ENCODE data around the gene BICDL2. TPM values are rescaled to one million over a fixed set of nuclear protein-coding genes. Genes with fewer than 3 reads are reported as not detected.

Gene BICDL2
- total RNA-seq, 2 experiments from 2014 or later, result 0.77 to 0.92 TPM

- no peak for DNase-seq
- no peak for ATAC-seq
These were observed 1.5 kb upstream of the BICDL2 start for GRCh38 chr16:3038256-3038655.

GRCh38 chr16:3035972-3036725 is 595 bp downstream of the BICDL2 start:
- Mint-ChIP-seq H3K27me3 (peaks cover 68% of the 10 kb centered on the region), H3K9me3 (no peaks in the 10 kb centered on the region), H3K27ac (no peak overlapping the region), H3K4me1 (ENCODE audit: low read depth) (peaks cover 11% of the 10 kb centered on the region), H3K36me3 (ENCODE audit: low read depth) (no peaks in the 10 kb centered on the region), H3K4me3 (no peak overlapping the region)
- CTCF ChIA-PET, result interaction anchor here (0.9 to 10.2 kb wide), 5 partner anchors 12 to 113 kb away, joined by 3 to 135 read pairs (median 4); partner anchors contain the start of genes CLDN6, HCFC1R1, THOC6 and TNFRSF12A
- ATAC-seq (no peak), DNase-seq (no peak)
- no peak for TF ChIP-seq CTCF (IDR thresholded peaks at IDR 0.05)
- POLR2A ChIA-PET, result interaction anchor here (0.6 to 1.9 kb wide), 2 partner anchors 12 to 14 kb away, joined by 3 to 9 read pairs; no protein-coding TSS in a partner anchor
- intact Hi-C loops (cut with micrococcal nuclease), result no loop called here

More at GRCh38 chr16:3038256-3038655, 1.5 kb upstream of the BICDL2 start:
- Mint-ChIP-seq H3K36me3 (ENCODE audit: low read depth) (no peaks in the 10 kb centered on the region), H3K9me3 (no peaks in the 10 kb centered on the region), H3K4me3 (no peak overlapping the region), H3K27ac (no peak overlapping the region), H3K27me3 (peaks cover 65% of the 10 kb centered on the region), H3K4me1 (ENCODE audit: low read depth) (peaks cover 8% of the 10 kb centered on the region)
- ChIA-PET POLR2A (interaction anchor here (1.2 to 1.8 kb wide), 4 partner anchors 8 to 20 kb away, joined by 4 to 6 read pairs (median 5); no protein-coding TSS in a partner anchor), CTCF (interaction anchor here (1.3 to 2.0 kb wide), 4 partner anchors 10 to 92 kb away, joined by 4 to 19 read pairs (median 6); no protein-coding TSS in a partner anchor)
- intact Hi-C loops (cut with micrococcal nuclease), result no loop called here
- TF ChIP-seq CTCF (IDR thresholded peaks at IDR 0.05), result no peak

DNA sequence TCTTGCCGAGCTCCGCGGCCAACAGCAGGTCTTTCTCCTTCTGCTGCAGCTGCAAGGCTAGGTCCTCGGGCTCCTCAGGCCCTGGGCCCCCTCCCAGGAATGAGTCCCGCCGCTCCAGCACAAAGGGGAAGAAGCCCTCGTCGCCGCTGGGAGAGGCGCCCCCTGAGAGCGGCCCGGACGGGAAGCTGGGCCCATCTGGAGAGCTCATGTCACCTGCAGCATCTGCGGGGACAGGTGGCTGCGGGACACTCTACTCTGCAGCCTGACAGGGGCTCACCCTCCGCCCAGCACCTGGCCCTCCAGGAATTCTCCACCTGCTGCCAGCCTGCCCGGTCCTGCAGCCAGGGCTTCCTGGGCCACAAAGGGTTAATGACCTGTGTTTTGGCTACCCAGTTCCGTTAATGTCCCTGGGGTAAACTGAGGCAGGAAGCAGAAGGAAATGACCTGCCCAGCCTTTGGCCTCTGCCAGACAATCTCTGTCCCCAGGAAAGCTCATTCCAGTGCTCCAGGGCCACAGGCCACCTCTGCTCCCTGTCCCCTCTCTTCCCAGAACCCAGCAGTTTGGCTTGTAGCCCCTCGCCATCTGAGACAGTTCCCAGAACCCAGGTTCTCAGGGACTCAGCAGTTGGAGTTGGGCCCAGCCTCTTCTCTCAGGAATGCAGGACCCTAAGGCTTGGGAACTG is 1.3 kb downstream of the BICDL2 start:
- peaks cover 11% of the 10 kb centered on the region for H3K4me1 Mint-ChIP-seq (ENCODE audit: low read depth)
- ATAC-seq, result no peak
- ChIA-PET CTCF (interaction anchor here (0.9 to 10.2 kb wide), 10 partner anchors 9 to 114 kb away, joined by 3 to 135 read pairs (median 6); partner anchors contain the start of genes CLDN6, HCFC1R1, THOC6 and TNFRSF12A), POLR2A (interaction anchor here (0.6 to 1.9 kb wide), 4 partner anchors 11 to 23 kb away, joined by 3 to 9 read pairs (median 4); no protein-coding TSS in a partner anchor)
- DNase-seq, result no peak
- peaks cover 73% of the 10 kb centered on the region for H3K27me3 Mint-ChIP-seq
- intact Hi-C loops (cut with micrococcal nuclease), result no loop called here
- H3K27ac Mint-ChIP-seq, result no peak overlapping the region
- no peaks in the 10 kb centered on the region for H3K9me3 Mint-ChIP-seq
- H3K4me3 Mint-ChIP-seq, result no peak overlapping the region
- H3K36me3 Mint-ChIP-seq (ENCODE audit: low read depth), result no peaks in the 10 kb centered on the region
- no peak for TF ChIP-seq CTCF (IDR thresholded peaks at IDR 0.05)

GRCh38 chr16:3032624-3033023 is 4.1 kb downstream of the BICDL2 start:
- Mint-ChIP-seq H3K4me1 (ENCODE audit: low read depth) (peaks cover 31% of the 10 kb centered on the region), H3K9me3 (no peaks in the 10 kb centered on the region), H3K36me3 (ENCODE audit: low read depth) (no peaks in the 10 kb centered on the region), H3K4me3 (no peak overlapping the region), H3K27me3 (peaks cover 65% of the 10 kb centered on the region), H3K27ac (no peak overlapping the region)
- intact Hi-C loops (cut with micrococcal nuclease), result no loop called here
- ChIA-PET POLR2A (interaction anchor here (1.7 kb wide), 1 partner anchor 10 kb away, joined by 4 read pairs; no protein-coding TSS in a partner anchor), CTCF (interaction anchor here (1.2 to 10.2 kb wide), 17 partner anchors 7 to 136 kb away, joined by 4 to 135 read pairs (median 12); partner anchors contain the start of genes CLDN6, HCFC1R1, THOC6 and TNFRSF12A)
- ATAC-seq, result no peak
- no peak for TF ChIP-seq CTCF (IDR thresholded peaks at IDR 0.05)
- no peak for DNase-seq
